Karpas-422 (cell line): Measurements from ENCODE around the gene SCUBE3. TPM values are rescaled to one million over a fixed set of nuclear protein-coding genes. Genes with fewer than 3 reads are reported as not detected.

Experiments used
- DNase-seq: peaks from one replicate; pipeline ENCODE4 v3.0.0-alpha.2; 2015
- H2AFZ ChIP-seq: fragments of 200-600 bp; sonication (generic); 2 replicates; pipeline ENCODE4 v1.6.1; 2014; ENCODE audit warnings: antibody characterized with exemption, low read length, mixed read lengths
- H3K27ac ChIP-seq: fragments of 200-600 bp; sonication (generic); 2 replicates; pipeline ENCODE4 v1.5.1; 2014; ENCODE audit warnings: mild to moderate bottlenecking, low read length, moderate library complexity
- H3K27me3 ChIP-seq: fragments of 200-600 bp; sonication (generic); 2 replicates; pipeline ENCODE4 v1.6.1; 2014; ENCODE audit warnings: low read length, mixed read lengths
- H3K36me3 ChIP-seq: fragments of 200-600 bp; sonication (generic); 2 replicates; pipeline ENCODE4 v1.6.1; 2014; ENCODE audit warnings: low read length, mixed read lengths; ENCODE audit not compliant: insufficient read depth
- H3K4me1 ChIP-seq: fragments of 200-600 bp; sonication (generic); 2 replicates; pipeline ENCODE4 v1.6.1; 2014; ENCODE audit warnings: mild to moderate bottlenecking, low read length, mixed read lengths
- H3K4me2 ChIP-seq: fragments of 200-600 bp; sonication (generic); 2 replicates; pipeline ENCODE4 v1.6.1; 2014; ENCODE audit warnings: low read length, low read depth, mild to moderate bottlenecking; ENCODE audit not compliant: poor library complexity, severe bottlenecking
- H3K4me3 ChIP-seq: fragments of 200-600 bp; sonication (generic); 2 replicates; pipeline ENCODE4 v1.5.1; 2014; ENCODE audit warnings: mild to moderate bottlenecking, antibody characterized with exemption, low read length, mixed read lengths
- H3K79me2 ChIP-seq: fragments of 200-600 bp; sonication (generic); 2 replicates; pipeline ENCODE4 v1.6.1; 2014; ENCODE audit warnings: mild to moderate bottlenecking, low read length, mixed read lengths
- H3K9ac ChIP-seq: fragments of 200-600 bp; sonication (generic); 2 replicates; pipeline ENCODE4 v1.6.0; 2014; ENCODE audit warnings: low read length
- H3K9me2 ChIP-seq: fragments of 200-600 bp; sonication (generic), shearing (Covaris generic); replicated peaks from 2 replicates; pipeline ENCODE4 v1.6.0; 2014; ENCODE audit warnings: mild to moderate bottlenecking, low read length, moderate library complexity; ENCODE audit not compliant: insufficient read depth
- H3K9me3 ChIP-seq: fragments of 300-700, 200-600 bp; sonication (generic); 2 replicates; pipeline ENCODE4 v1.6.1; 2014; ENCODE audit warnings: low read length, mixed read lengths
- H4K20me1 ChIP-seq: fragments of 200-600 bp; sonication (generic); 2 replicates; pipeline ENCODE4 v1.6.1; 2014; ENCODE audit warnings: mild to moderate bottlenecking, antibody characterized with exemption, low read length, low read depth; ENCODE audit not compliant: insufficient read depth
- total RNA-seq: library from RNA; depleted of rRNA; stranded (reverse); fragments of >200 nt; shearing (Covaris generic); gene quantifications from 2 replicates; pipeline ENCODE4 v1.2.3, GENCODE V29; 2014; ENCODE audit warnings: low replicate concordance

SCUBE3 gene
- total RNA-seq, 1 experiment from 2014 or later, result not detected

GRCh38 chr6:35240838-35241801, 27.4 kb downstream of the SCUBE3 start:
- H3K79me2 ChIP-seq, result no peaks in the 10 kb centered on the region
- no peak overlapping the region for H3K27ac ChIP-seq
- no peak overlapping the region for H2AFZ ChIP-seq
- peak; percentile 89 for DNase-seq
- no peak overlapping the region for H3K4me3 ChIP-seq
- no peak overlapping the region for H3K9ac ChIP-seq
- no peak overlapping the region for H3K4me2 ChIP-seq
- no peaks in the 10 kb centered on the region for H3K4me1 ChIP-seq
- H3K36me3 ChIP-seq, result peaks cover 5% of the 10 kb centered on the region; the same call in 1 of the 2 replicates
- H3K9me2 ChIP-seq, result no peaks in the 10 kb centered on the region
- no peaks in the 10 kb centered on the region for H3K27me3 ChIP-seq
- H4K20me1 ChIP-seq, result peaks cover 25% of the 10 kb centered on the region
- no peaks in the 10 kb centered on the region for H3K9me3 ChIP-seq

- H3K4me3 ChIP-seq, result no peak overlapping the region
- no peak for DNase-seq
- H2AFZ ChIP-seq, result no peak overlapping the region
- H3K79me2 ChIP-seq, result peaks cover 3% of the 10 kb centered on the region; the same call in 1 of the 2 replicates
- no peaks in the 10 kb centered on the region for H3K4me1 ChIP-seq
- no peak overlapping the region for H3K27ac ChIP-seq
- H3K4me2 ChIP-seq, result no peak overlapping the region
- H3K36me3 ChIP-seq, result peaks cover 5% of the 10 kb centered on the region; the same call in 1 of the 2 replicates
- H4K20me1 ChIP-seq, result peaks cover 25% of the 10 kb centered on the region
- H3K9me2 ChIP-seq, result no peaks in the 10 kb centered on the region
- H3K27me3 ChIP-seq, result no peaks in the 10 kb centered on the region
- no peak overlapping the region for H3K9ac ChIP-seq
- H3K9me3 ChIP-seq, result no peaks in the 10 kb centered on the region
Observed at GRCh38 chr6:35242486-35242885, 28.7 kb downstream of the SCUBE3 start.

GRCh38 chr6:35242906-35243305, 29.1 kb downstream of the SCUBE3 start:
- Histone ChIP-seq H3K4me2 (no peak overlapping the region), H3K27me3 (no peaks in the 10 kb centered on the region), H3K27ac (no peak overlapping the region), H3K79me2 (peaks cover 8% of the 10 kb centered on the region; the same call in 1 of the 2 replicates), H3K36me3 (peaks cover 5% of the 10 kb centered on the region; the same call in 1 of the 2 replicates), H2AFZ (no peak overlapping the region), H3K4me1 (no peaks in the 10 kb centered on the region), H3K9me3 (no peaks in the 10 kb centered on the region), H3K4me3 (no peak overlapping the region), H3K9me2 (no peaks in the 10 kb centered on the region), H3K9ac (no peak overlapping the region), H4K20me1 (peaks cover 25% of the 10 kb centered on the region)
- no peak for DNase-seq

- Histone ChIP-seq H3K27ac (no peak overlapping the region), H3K4me1 (no peaks in the 10 kb centered on the region), H4K20me1 (peaks cover 25% of the 10 kb centered on the region), H3K27me3 (no peaks in the 10 kb centered on the region), H3K9ac (no peak overlapping the region), H3K4me3 (no peak overlapping the region), H3K79me2 (peaks cover 13% of the 10 kb centered on the region), H3K9me2 (no peaks in the 10 kb centered on the region), H2AFZ (no peak overlapping the region), H3K4me2 (no peak overlapping the region), H3K36me3 (peaks cover 5% of the 10 kb centered on the region; the same call in 1 of the 2 replicates), H3K9me3 (no peaks in the 10 kb centered on the region)
- no peak for DNase-seq
Observed at GRCh38 chr6:35243386-35243958, 29.7 kb downstream of the SCUBE3 start.

- H3K4me3 ChIP-seq, result no peak overlapping the region
- H3K27me3 ChIP-seq, result no peaks in the 10 kb centered on the region
- no peak overlapping the region for H2AFZ ChIP-seq
- no peak overlapping the region for H3K4me2 ChIP-seq
- peaks cover 22% of the 10 kb centered on the region for H3K79me2 ChIP-seq
- no peak for DNase-seq
- H4K20me1 ChIP-seq, result peaks cover 25% of the 10 kb centered on the region
- H3K9ac ChIP-seq, result no peak overlapping the region
- no peaks in the 10 kb centered on the region for H3K9me2 ChIP-seq
- H3K36me3 ChIP-seq, result peaks cover 5% of the 10 kb centered on the region; the same call in 1 of the 2 replicates
- H3K4me1 ChIP-seq, result no peaks in the 10 kb centered on the region
- no peak overlapping the region for H3K27ac ChIP-seq
- H3K9me3 ChIP-seq, result no peaks in the 10 kb centered on the region
Observed at GRCh38 chr6:35244551-35244950, 30.8 kb downstream of the SCUBE3 start.

GRCh38 chr6:35247642-35248231, 34.0 kb downstream of the SCUBE3 start:
- H2AFZ ChIP-seq, result no peak overlapping the region
- H3K27me3 ChIP-seq, result no peaks in the 10 kb centered on the region
- no peak overlapping the region for H3K9ac ChIP-seq
- H3K4me3 ChIP-seq, result no peak overlapping the region
- no peaks in the 10 kb centered on the region for H3K9me3 ChIP-seq
- H3K36me3 ChIP-seq, result no peaks in the 10 kb centered on the region
- H3K27ac ChIP-seq, result no peak overlapping the region
- peaks cover 3% of the 10 kb centered on the region; the same call in 1 of the 2 replicates for H3K4me1 ChIP-seq
- H4K20me1 ChIP-seq, result 0 out of 2 replicates have a peak, but pooled peaks cover 9% of the 10 kb centered on the region
- no peak overlapping the region for H3K4me2 ChIP-seq
- no peaks in the 10 kb centered on the region for H3K9me2 ChIP-seq
- H3K79me2 ChIP-seq, result peaks cover 43% of the 10 kb centered on the region
- DNase-seq, result no peak

GRCh38 chr6:35248300-35248699, 34.5 kb downstream of the SCUBE3 start:
- H3K27me3 ChIP-seq, result no peaks in the 10 kb centered on the region
- H2AFZ ChIP-seq, result no peak overlapping the region
- H3K27ac ChIP-seq, result no peak overlapping the region
- no peaks in the 10 kb centered on the region for H3K36me3 ChIP-seq
- no peak for DNase-seq
- H3K4me3 ChIP-seq, result no peak overlapping the region
- no peak overlapping the region for H3K4me2 ChIP-seq
- H3K4me1 ChIP-seq, result peaks cover 3% of the 10 kb centered on the region; the same call in 1 of the 2 replicates
- H3K9ac ChIP-seq, result no peak overlapping the region
- peaks cover 47% of the 10 kb centered on the region for H3K79me2 ChIP-seq
- no peaks in the 10 kb centered on the region for H3K9me2 ChIP-seq
- H3K9me3 ChIP-seq, result no peaks in the 10 kb centered on the region
- H4K20me1 ChIP-seq, result 0 out of 2 replicates have a peak, but pooled peaks cover 9% of the 10 kb centered on the region

- no peak overlapping the region for H3K9ac ChIP-seq
- H3K36me3 ChIP-seq, result no peaks in the 10 kb centered on the region
- H3K9me2 ChIP-seq, result no peaks in the 10 kb centered on the region
- DNase-seq, result no peak
- 0 out of 2 replicates have a peak, but pooled peaks cover 9% of the 10 kb centered on the region for H4K20me1 ChIP-seq
- no peak overlapping the region for H3K4me2 ChIP-seq
- peaks cover 3% of the 10 kb centered on the region; the same call in 1 of the 2 replicates for H3K4me1 ChIP-seq
- H3K4me3 ChIP-seq, result no peak overlapping the region
- no peak overlapping the region for H3K27ac ChIP-seq
- no peaks in the 10 kb centered on the region for H3K27me3 ChIP-seq
- H3K9me3 ChIP-seq, result no peaks in the 10 kb centered on the region
- peaks cover 54% of the 10 kb centered on the region for H3K79me2 ChIP-seq
- H2AFZ ChIP-seq, result no peak overlapping the region
Observed at GRCh38 chr6:35248965-35249364, 35.2 kb downstream of the SCUBE3 start.
